GM18858 (cell line): ENCODE results near the gene KAT5.
A peak's percentile ranks its signal among the peaks of the same experiment; 100 is the strongest.
"Not testable (repeated sequence)": the region's sequence is repeated elsewhere in the genome, so short reads cannot be mapped to it uniquely, and the experiment has no call there.

ENCODE experiments used
- ATAC-seq: cut with Tn5 transposase; IDR thresholded peaks from one replicate; pipeline ENCODE4 v1.9.1; 2021; ENCODE audit not compliant: unreplicated experiment

KAT5 gene

DNA sequence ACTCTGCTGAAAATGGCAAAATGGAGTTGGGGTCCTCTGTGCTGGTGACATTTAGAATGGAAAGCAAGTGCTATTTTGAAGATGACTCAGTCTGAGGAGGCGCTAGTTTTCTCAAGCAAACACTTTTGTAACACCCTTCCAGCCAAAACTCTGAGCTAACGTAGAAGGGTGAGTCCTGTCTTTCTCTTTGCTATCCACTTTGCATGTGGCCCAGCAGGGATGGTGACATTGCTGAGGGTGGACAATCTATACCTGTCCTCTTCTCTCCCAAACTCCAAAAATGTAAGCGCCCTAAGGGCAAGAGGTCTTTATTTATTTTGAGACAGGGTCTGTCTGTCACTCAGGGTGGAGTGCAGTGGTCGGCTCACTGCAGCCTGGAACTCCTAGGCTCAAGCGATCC, 3.6 kb upstream of the KAT5 start:
- no peak for ATAC-seq

DNA sequence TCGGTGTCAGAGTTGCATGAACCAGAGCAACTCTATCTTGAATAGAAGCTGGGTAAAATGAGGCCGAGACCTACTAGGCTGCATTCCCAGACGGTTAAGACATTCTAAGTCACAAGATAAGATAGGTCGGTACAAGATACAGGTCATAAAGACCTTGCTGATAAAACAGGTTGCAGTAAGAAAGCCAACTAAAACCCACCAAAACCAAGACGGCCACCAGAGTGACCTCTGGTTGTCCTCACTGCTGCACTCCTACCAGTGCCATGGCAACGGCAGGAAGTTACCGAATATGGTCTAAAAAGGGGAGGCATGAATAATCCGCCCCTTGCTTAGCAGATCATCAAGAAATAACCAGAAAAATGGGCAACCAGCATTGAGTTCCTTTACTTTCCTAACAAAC, 2.4 kb upstream of the KAT5 start:
- ATAC-seq, result no peak

DNA sequence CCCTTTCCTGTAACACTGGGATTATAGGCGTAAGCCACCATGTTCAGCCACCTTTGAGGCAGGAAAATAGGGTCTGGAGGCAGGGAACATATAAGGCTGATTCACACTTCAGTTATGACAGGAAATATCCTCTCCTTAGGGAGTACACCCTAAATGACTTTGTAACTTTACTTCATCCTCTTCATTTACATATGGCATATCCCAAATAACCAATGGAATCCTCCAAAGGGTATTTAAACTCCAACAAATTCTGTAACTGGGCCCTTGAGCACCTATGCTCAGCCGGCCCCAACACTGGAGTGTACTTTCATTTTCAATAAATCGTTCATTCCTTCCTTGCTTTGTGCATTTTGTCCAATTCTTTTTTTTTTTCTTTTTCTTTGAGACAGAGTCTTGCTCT, 1.6 kb upstream of the KAT5 start:
- ATAC-seq, result no peak

DNA sequence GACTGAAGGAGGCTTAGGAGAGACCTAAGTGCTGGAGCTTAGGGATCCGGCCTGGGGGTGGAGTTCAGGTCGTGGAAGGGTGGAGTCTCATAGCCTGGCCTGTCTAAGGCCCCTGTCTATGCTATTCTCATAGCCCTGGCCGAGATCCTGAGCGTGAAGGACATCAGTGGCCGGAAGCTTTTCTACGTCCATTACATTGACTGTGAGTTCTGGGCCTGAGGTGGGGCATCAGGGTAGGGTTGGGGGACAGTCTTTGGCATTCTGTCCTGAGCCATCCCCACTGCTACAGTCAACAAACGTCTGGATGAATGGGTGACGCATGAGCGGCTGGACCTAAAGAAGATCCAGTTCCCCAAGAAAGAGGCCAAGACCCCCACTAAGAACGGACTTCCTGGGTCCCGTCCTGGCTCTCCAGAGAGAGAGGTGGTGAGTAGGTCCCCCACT, 603 bp downstream of the KAT5 start:
- no peak for ATAC-seq

DNA sequence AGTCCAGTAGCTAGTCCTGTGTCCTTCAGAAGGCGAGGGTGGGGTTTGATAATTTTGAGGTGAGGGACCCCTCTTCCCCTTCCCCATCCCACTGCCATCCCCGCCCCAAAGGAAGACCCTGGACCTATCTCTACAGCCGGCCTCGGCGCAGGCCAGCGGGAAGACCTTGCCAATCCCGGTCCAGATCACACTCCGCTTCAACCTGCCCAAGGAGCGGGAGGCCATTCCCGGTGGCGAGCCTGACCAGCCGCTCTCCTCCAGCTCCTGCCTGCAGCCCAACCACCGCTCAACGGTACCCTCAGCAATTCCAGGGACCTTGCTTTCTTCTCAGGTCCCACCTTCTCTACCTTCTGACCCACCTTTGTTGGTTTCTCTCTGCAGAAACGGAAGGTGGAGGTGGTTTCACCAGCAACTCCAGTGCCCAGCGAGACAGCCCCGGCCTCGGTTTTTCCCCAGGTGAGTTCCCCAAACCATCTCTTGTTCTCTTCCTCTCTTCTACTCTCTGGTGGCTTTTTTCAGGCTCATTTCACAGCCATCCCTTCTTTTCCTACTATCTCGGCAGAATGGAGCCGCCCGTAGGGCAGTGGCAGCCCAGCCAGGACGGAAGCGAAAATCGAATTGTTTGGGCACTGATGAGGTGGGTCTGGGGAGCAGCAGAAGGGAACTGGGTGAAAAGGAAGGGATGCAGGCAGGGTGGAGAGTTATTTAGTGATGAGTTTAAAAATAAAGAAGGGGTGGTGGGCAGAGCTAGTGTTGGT, 1.3 kb downstream of the KAT5 start:
- no peak for ATAC-seq

DNA sequence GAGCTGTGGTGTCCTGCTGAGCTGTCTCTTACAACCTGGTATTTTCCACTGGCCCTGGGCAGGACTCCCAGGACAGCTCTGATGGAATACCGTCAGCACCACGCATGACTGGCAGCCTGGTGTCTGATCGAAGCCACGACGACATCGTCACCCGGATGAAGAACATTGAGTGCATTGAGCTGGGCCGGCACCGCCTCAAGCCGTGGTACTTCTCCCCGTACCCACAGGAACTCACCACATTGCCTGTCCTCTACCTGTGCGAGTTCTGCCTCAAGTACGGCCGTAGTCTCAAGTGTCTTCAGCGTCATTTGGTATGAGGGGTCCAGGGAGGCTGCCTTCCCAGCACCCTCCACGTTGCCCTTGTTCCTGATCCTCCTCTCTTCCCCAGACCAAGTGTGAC, 2.4 kb downstream of the KAT5 start:
- ATAC-seq, result no peak

DNA sequence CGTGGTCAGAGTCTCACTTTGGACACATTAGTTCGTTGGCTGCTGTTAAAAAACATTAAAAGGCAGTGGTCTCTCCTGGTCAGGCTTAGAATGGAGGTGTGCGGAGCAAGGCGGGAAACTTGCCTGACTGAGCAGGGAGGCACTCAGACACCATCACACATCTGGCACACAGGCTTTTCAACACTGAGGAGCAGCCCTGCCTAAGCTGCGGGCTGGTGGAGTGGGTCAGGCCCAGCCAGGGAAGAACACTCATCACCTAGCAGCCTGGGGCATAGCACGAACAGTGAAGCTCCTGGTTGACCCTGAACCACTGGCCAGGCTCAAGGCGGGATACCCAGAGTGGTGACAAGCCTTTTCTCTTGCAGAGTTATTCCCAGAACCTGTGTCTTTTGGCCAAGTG, 4.2 kb downstream of the KAT5 start:
- no peak for ATAC-seq

DNA sequence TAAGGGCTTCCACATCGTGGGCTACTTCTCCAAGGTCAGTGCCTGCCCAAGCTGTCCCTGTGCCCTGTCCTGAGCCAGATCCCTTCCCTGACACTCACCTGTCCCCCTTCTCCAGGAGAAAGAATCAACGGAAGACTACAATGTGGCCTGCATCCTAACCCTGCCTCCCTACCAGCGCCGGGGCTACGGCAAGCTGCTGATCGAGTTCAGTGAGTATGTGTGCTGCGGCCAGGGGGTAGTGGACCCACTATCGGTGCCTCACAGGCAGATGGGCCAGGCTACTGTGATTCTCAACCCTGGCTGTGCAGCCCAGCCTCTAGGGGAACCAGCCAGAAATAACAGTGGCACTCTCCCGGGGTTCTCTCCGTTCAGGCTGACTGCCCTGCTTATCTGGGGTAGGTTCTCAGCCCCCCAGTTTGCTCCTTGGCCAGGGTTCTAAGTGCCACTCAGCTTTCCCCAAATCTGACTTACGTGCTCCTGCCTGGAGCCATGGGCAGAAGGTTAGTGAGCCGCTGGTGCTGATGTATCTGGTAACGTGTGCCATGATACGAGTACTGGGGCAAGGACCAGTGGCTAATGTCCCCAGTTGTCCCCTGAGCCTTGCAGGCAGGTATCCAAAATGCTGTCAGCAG, 4.8 kb downstream of the KAT5 start:
- ATAC-seq, result no peak

DNA sequence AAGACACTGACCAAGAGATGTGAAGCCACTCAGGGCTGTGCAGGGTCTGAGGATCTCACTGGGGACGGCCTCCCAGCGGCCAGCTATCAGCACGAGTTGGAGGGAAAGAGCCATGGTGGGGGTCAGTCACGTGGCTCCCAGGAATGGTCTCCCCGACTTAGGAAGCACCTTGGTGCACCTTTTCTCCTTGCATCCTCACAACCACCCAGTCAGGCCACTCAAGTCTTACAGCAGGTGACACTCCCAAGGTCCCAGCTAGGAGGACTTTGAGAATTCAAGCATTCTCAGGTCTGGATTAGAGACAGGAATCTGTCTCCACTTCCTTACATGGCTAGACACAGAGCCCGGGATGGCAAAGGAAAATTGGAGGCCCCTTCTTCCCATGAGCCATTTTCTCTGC, 5.9 kb downstream of the KAT5 start:
- no peak for ATAC-seq

DNA sequence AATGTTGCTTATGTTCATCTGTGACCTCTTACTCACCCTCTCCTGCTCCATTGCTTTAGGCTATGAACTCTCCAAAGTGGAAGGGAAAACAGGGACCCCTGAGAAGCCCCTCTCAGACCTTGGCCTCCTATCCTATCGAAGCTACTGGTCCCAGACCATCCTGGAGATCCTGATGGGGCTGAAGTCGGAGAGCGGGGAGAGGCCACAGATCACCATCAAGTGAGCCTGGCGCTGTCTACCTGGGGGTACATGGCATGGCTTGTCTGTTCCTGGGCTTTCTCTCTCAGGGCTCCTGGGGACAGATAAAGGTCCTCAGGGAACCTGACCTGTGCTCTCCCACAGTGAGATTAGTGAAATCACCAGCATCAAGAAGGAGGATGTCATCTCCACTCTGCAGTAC, 6.5 kb downstream of the KAT5 start:
- no peak for ATAC-seq

DNA sequence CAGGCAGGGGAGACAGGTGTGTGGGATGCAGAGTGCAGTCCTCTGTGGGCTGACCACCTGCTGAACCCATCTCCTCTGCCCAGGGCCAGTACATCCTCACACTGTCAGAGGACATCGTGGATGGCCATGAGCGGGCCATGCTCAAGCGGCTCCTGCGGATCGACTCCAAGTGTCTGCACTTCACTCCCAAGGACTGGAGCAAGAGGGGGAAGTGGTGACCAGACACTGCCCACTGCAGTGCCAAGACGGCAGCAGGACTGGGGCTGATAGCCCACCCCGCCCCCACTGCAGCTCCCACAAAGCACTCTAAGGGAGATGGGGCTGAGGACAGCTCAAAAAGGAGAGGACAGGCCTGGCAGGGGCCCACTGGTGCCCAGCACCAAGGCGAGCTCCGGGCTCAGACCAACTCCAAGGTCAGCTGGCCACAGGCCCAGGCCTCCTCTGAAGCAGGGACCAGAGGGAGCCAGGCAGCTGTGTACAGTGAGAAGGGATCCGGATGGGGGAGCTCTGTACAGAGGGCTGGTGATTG, 7.0 kb downstream of the KAT5 start:
- no peak for ATAC-seq

DNA sequence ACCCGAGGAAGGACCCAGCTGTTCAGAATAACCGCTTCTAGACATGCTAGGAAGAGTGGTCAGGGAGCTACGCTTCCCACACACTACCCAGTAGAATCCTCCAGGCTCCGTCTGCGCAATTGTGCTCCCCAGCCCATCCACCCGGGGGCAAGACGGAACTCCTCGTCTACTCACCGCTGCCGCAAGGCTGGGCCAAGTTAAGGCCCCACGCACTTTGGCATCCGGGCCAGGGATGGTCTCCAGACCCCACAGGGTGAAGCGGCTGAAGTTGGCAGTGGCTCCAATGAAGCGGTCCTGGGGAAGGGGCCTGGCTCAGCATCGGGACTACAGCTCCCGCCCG, 7.8 kb downstream of the KAT5 start:
- no peak for ATAC-seq

DNA sequence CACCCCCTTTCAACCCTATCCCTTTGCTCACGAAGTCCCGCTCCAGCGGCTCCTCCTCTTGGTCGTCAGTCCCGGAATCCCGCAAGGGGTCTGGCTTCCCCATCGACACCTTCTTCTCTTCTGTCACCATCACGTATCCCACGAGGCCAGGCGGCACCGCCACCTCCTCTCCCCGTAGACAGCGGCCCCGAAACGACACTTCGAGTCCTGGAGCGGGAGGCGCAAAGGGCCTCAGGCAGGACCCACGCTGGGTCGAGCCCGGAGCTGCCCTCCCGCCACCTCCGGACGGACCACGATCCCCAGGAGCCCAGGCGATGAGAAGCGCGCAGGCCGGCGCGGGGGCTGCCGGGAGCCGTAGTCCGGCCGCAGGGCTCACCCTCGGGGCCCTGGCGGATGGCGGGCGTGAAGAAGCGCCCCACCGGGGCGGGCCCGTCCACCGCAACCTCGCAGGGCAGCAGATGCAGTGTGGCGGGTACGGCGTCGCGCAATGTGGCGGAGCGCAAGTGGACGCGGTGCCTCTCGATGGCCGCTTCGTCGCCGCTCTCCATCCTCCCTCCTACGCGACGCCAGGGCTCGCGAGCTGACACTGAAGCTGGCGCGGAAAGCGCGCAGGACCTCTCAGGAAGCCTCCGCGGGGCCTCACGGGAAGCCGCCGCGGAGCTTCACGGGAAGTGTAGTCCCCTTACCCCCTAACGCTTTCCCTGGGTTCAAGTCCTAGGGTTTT, 8.3 kb downstream of the KAT5 start, which contains the start of gene RNASEH2C:
TSS of gene RNASEH2C (minus strand) at position 588 of the 724 bp plus-strand sequence. CDS start at position 548, 40 bp downstream.
- ATAC-seq, result peak; percentile 54

DNA sequence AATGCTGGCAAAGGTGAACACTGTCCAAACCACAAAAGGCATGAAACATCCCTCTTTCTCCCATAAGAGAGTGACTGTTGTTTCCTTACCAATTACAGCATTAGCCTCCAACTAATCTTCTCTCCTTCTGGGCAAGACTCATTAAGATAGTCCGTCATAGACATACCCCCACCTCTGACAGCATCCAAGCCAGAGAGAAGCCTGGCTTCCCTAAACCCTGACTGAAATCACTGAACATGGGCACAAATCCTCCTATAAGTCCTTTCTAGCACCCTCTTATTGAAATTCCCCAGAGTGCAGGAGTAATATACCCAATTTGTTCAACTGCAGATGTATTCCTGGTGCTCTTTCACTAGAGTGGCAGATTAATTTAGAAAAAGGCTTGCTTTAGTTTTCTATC, 10.2 kb downstream of the KAT5 start:
- ATAC-seq, result no peak

DNA sequence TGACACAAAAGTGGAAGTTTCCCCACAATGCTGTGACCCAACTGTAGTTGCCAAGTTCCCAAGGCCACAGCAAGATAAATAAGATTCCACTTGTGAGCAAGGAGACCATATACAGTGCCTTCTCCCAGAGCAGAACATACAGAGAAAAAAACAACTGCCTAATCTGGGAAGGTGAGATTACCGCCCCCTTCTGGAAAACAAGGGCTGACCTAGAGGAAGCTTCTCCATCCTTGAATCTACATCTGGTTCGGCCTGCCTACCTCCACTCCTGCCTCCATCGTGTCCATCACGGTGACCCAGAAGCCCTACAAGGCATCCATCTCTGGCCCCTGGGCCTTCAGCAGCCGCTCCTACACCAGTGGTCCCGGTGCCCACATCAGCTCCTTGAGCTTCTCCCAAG, 14.6 kb downstream of the KAT5 start:
- no peak for ATAC-seq

DNA sequence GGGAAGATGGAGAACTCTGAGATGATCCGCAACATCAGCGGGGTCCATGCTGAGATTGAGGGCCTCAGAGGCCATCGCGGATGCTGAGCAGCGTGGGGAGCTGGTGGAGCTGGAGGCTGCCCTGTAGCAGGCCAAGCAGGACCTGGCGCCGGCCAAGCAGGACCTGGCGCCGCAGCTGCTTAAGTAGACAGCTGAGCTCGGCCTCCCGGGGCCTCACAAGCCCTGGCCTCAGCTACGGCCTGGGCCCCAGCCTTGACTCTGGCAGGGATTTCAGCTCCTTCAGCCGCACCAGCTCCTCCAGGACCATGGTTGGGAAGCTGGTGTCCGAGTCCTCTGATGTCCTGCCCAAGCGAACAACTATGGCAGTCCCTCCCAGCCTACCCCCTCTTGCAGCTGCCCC, 15.8 kb downstream of the KAT5 start:
- no peak for ATAC-seq

DNA sequence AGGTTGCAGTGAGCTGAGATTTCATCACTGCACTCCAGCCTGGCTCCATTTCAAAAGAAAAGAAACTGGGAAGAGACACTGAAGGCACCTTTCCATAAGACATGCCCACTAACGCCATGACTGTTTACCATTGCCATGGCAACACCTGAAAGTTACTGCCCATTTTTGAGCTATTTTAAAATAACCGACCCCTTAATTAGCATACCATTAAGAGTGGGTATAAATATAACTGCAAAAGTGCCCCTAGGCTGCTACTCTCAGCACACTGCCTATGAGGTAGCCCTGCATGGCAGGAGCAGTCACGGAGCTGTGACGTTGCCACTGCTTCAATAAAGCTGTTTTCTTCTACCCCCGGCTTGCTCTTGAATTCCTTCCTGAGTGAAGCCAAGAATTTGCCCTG, 18.4 kb downstream of the KAT5 start:
- no peak for ATAC-seq

DNA sequence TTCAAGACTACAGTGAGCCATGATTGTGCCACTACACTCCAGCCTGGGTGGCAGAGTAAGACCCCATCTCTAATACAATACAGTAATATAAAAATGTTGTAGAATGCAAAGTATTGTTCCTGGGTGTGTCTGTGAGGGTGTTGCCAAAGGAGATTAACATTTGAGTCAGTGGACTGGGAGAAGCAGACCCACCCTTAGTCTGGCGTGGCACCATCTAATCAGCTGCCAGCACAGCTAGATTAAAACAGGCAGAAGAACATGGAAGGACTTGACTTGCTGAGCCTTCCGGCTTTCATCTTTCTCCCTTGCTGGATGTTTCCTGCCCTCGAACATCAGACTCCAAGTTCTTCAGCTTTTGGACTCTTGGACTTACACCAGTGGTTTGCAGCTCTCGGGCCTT, 23.1 kb downstream of the KAT5 start:
- not testable (repeated sequence) for ATAC-seq

DNA sequence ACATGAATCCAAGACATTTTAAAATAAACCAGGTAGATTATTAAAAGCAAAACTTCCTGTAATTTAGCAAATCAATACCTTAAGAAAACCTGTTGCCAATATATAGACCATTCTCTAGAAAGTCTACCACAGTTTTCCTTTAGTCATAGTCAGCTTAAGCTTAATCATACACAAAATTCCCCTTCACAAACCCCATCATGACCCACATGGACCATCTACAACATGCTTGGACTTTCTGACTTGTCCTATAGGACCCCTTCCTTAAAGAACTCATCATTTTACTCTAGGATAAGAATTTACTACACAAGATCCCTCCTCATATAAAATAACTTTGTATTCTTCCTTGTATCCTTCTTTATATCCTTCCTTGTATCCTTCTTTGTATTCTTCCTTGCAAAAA, 24.8 kb downstream of the KAT5 start:
- ATAC-seq, result no peak

DNA sequence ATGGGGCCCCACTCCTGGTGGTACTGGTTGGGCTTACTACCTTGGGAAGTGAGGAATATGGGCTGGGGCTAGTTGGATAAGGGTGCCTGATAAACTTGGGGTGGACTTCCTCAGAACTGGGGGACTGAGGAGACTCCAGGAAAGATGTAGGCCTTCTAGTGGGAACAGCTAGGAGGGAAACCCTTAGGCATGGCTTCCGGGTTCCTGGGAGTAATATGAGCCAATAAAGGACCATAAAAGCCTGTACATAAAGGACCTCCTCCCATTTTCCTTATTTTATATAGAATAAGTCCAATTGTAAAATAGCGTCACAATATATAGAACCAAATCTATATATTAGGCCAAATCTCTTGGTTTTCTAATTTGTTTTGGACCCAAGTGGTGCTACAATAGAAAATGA, 27.0 kb downstream of the KAT5 start:
- no peak for ATAC-seq

DNA sequence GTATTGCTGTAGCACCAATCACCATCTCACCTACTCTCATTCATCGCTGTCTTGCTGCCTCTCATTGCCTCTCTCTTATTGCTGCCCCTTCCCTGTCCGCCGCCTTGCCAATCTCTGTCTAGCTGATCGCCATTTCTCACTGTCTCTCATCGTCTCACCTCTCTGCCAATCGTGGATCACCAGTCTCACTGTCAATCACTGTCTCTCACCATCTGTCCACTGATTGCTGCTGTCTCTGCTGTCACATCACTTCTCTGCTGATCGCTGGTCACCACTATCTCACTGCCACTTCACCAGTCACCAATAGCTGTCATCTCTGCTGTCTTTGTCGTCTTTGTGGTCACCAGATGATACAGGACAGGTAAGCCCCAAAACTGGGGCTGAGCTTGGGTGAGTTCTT, 29.1 kb downstream of the KAT5 start:
- ATAC-seq, result no peak

DNA sequence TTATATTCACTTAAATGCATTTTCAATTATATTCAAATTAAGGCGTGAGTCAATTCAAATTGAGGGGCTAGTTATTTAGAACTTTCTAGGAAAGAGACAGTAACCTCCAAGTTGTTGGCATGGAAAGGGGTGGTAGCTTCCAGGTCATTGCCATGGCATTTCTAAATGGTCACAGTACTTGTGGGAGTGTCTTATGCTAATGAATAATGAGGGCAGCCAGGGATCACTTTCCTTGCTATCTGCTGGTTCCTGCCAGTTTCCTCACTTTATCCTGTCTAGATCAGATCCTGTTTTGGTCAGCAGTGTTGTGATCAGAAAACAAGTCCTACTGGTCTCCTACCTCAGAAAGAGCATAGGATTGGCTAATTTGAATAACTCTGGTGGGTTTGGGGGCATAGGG, 30.3 kb downstream of the KAT5 start:
- no peak for ATAC-seq
